ENCODE data around the gene EXOC7. TPM values are rescaled to one million over a fixed set of nuclear protein-coding genes. Genes with fewer than 3 reads are reported as not detected.

The EXOC7 gene
- total and polyA plus RNA-seq, 2 donors (not counting 1 experiment from before 2014, with no cell fraction given), result 66.8 to 88.8 TPM

- no peak overlapping the region for H3K4me2 ChIP-seq (ENCODE audit: extremely low read depth, insufficient read depth, low read length)
- no peaks in the 10 kb centered on the region for H3K9me3 ChIP-seq (ENCODE audit: control insufficient read depth, insufficient read depth, low read depth, low read length)
- no peaks in the 10 kb centered on the region for H3K79me2 ChIP-seq (ENCODE audit: control insufficient read depth, insufficient read depth, low read length)
- no peak for DNase-seq (ENCODE audit: low read depth in 2 of 2)
- H3K4me1 ChIP-seq (ENCODE audit: control insufficient read depth, extremely low read depth, insufficient read depth, low read length), result no peaks in the 10 kb centered on the region
- H4K20me1 ChIP-seq (ENCODE audit: control insufficient read depth, extremely low read depth, insufficient read depth, low read length), result no peaks in the 10 kb centered on the region
- H3K9ac ChIP-seq (ENCODE audit: insufficient read depth, low read length), result no peak overlapping the region
- no peak overlapping the region for H3K4me3 ChIP-seq (replicated peaks in 1 of 4; ENCODE audit: control extremely low read depth in 1 of 4, insufficient read depth in 1 of 4, low read depth in 3 of 4, low read length in 4 of 4)
- no peak overlapping the region for H2AFZ ChIP-seq (ENCODE audit: low read length)
- no peak for TF ChIP-seq EZH2 (IDR thresholded peaks at IDR 0.05; ENCODE audit: low read length, missing control alignments)
- TF ChIP-seq CTCF (conservative IDR thresholded peaks at IDR 0.05 in 1 of 2, IDR thresholded peaks at IDR 0.05 in 1 of 2; ENCODE audit: low read depth in 1 of 2, low read length in 2 of 2), result no peak
- H3K36me3 ChIP-seq (ENCODE audit: control insufficient read depth, insufficient read depth, low read length), result no peaks in the 10 kb centered on the region
- peaks cover 42% of the 10 kb centered on the region for H3K27me3 ChIP-seq (ENCODE audit: control insufficient read depth, insufficient read depth, low read length)
- H3K27ac ChIP-seq (ENCODE audit: insufficient read depth, low read length), result no peak overlapping the region
These were observed 29.2 kb upstream of the EXOC7 start for GRCh38 chr17:76132574-76133338.

- TF ChIP-seq CTCF (conservative IDR thresholded peaks at IDR 0.05 in 1 of 2, IDR thresholded peaks at IDR 0.05 in 1 of 2; ENCODE audit: low read depth in 1 of 2, low read length in 2 of 2), result no peak
- no peak for TF ChIP-seq EZH2 (IDR thresholded peaks at IDR 0.05; ENCODE audit: low read length, missing control alignments)
- no peaks in the 10 kb centered on the region for H4K20me1 ChIP-seq (ENCODE audit: control insufficient read depth, extremely low read depth, insufficient read depth, low read length)
- H3K27ac ChIP-seq (ENCODE audit: insufficient read depth, low read length), result no peak overlapping the region
- H3K36me3 ChIP-seq (ENCODE audit: control insufficient read depth, insufficient read depth, low read length), result no peaks in the 10 kb centered on the region
- no peaks in the 10 kb centered on the region for H3K9me3 ChIP-seq (ENCODE audit: control insufficient read depth, insufficient read depth, low read depth, low read length)
- no peaks in the 10 kb centered on the region for H3K4me1 ChIP-seq (ENCODE audit: control insufficient read depth, extremely low read depth, insufficient read depth, low read length)
- H3K9ac ChIP-seq (ENCODE audit: insufficient read depth, low read length), result no peak overlapping the region
- no peak overlapping the region for H3K4me2 ChIP-seq (ENCODE audit: extremely low read depth, insufficient read depth, low read length)
- DNase-seq (ENCODE audit: low read depth in 2 of 2), result no peak
- H3K79me2 ChIP-seq (ENCODE audit: control insufficient read depth, insufficient read depth, low read length), result no peaks in the 10 kb centered on the region
- H3K27me3 ChIP-seq (ENCODE audit: control insufficient read depth, insufficient read depth, low read length), result peaks cover 34% of the 10 kb centered on the region
- no peak overlapping the region for H3K4me3 ChIP-seq (replicated peaks in 1 of 4; ENCODE audit: control extremely low read depth in 1 of 4, insufficient read depth in 1 of 4, low read depth in 3 of 4, low read length in 4 of 4)
- no peak overlapping the region for H2AFZ ChIP-seq (ENCODE audit: low read length)
These were observed 28.3 kb upstream of the EXOC7 start for GRCh38 chr17:76131692-76132573.

- Histone ChIP-seq H3K9me3 (ENCODE audit: control insufficient read depth, insufficient read depth, low read depth, low read length) (no peaks in the 10 kb centered on the region), H3K9ac (ENCODE audit: insufficient read depth, low read length) (no peak overlapping the region), H3K27ac (ENCODE audit: insufficient read depth, low read length) (no peak overlapping the region), H3K27me3 (ENCODE audit: control insufficient read depth, insufficient read depth, low read length) (peaks cover 33% of the 10 kb centered on the region), H3K36me3 (ENCODE audit: control insufficient read depth, insufficient read depth, low read length) (no peaks in the 10 kb centered on the region), H3K79me2 (ENCODE audit: control insufficient read depth, insufficient read depth, low read length) (no peaks in the 10 kb centered on the region), H3K4me2 (ENCODE audit: extremely low read depth, insufficient read depth, low read length) (no peak overlapping the region), H3K4me3 (replicated peaks in 1 of 4; ENCODE audit: control extremely low read depth in 1 of 4, insufficient read depth in 1 of 4, low read depth in 3 of 4, low read length in 4 of 4) (no peak overlapping the region), H3K4me1 (ENCODE audit: control insufficient read depth, extremely low read depth, insufficient read depth, low read length) (no peaks in the 10 kb centered on the region), H4K20me1 (ENCODE audit: control insufficient read depth, extremely low read depth, insufficient read depth, low read length) (no peaks in the 10 kb centered on the region), H2AFZ (ENCODE audit: low read length) (no peak overlapping the region)
- no peak for DNase-seq (ENCODE audit: low read depth in 2 of 2)
- TF ChIP-seq EZH2 (IDR thresholded peaks at IDR 0.05; ENCODE audit: low read length, missing control alignments) (no peak), CTCF (conservative IDR thresholded peaks at IDR 0.05 in 1 of 2, IDR thresholded peaks at IDR 0.05 in 1 of 2; ENCODE audit: low read depth in 1 of 2, low read length in 2 of 2) (no peak)
These were observed 27.6 kb upstream of the EXOC7 start for GRCh38 chr17:76131051-76131691.

Data from fibroblast of lung (primary cell).